DND-41 (cell line): ENCODE measurements around the gene EYA4.

Experiments used
- EZH2 ChIP-seq: IDR thresholded peaks from 3 replicates; pipeline ENCODE4 v1.6.1; 2012; ENCODE audit warnings: borderline replicate concordance, low read depth, mild to moderate bottlenecking, moderate library complexity, low read length, inconsistent platforms; ENCODE audit not compliant: severe bottlenecking
- TF ChIP-seq, protein P1 (sequence below): IDR thresholded peaks from 2 replicates; pipeline ENCODE4 v1.5.1; 2012; ENCODE audit warnings: borderline replicate concordance, low read length, moderate library complexity, mild to moderate bottlenecking; ENCODE audit not compliant: poor library complexity, severe bottlenecking; ENCODE audit errors: extremely low read depth

DNA sequence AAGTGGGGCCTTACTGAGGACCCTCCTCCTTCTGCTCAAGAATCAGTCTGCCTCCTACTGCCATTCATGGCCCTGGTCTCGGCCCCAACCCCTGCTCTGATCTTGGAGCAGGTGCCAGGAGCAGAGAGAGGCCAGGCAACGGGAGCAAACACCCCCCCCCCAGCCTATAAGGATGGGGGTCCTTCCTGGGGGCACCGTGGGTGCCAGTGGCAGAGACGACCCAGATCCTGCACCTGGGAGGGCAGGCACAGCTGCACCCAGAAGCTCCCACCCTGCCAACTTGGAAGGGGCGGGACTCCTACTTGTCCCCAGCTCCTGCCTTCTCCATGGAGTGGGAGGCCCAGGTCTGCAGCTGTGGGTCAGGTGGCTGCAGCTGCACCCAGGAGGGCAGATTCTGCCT lies 183.2 kb downstream of the EYA4 start:
- TF ChIP-seq, protein P1, sequence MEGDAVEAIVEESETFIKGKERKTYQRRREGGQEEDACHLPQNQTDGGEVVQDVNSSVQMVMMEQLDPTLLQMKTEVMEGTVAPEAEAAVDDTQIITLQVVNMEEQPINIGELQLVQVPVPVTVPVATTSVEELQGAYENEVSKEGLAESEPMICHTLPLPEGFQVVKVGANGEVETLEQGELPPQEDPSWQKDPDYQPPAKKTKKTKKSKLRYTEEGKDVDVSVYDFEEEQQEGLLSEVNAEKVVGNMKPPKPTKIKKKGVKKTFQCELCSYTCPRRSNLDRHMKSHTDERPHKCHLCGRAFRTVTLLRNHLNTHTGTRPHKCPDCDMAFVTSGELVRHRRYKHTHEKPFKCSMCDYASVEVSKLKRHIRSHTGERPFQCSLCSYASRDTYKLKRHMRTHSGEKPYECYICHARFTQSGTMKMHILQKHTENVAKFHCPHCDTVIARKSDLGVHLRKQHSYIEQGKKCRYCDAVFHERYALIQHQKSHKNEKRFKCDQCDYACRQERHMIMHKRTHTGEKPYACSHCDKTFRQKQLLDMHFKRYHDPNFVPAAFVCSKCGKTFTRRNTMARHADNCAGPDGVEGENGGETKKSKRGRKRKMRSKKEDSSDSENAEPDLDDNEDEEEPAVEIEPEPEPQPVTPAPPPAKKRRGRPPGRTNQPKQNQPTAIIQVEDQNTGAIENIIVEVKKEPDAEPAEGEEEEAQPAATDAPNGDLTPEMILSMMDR: no peak
- no peak for TF ChIP-seq EZH2
